Uterus (tissue), 2 donors: ENCODE data around the gene IGFLR1.

Experiments
- CTCF ChIP-seq, 4 experiments: fragments of 200-600 bp in 2 of 4; fragments of 450-650 bp in 2 of 4; sonication (generic) in 2 of 4; IDR thresholded peaks; one replicate each; pipeline ENCODE4 v1.5.1; 2016 to 2019; ENCODE audit warnings: antibody characterized with exemption in 4 of 4, mild to moderate bottlenecking in 2 of 4, moderate library complexity in 1 of 4
- POLR2A ChIP-seq, 2 donors: fragments of 450-650 bp; IDR thresholded peaks; one replicate each; pipeline ENCODE4 v1.6.1; 2016; ENCODE audit warnings: antibody characterized with exemption in 2 of 2, mild to moderate bottlenecking in 1 of 2, moderate library complexity in 1 of 2

GRCh38 chr19:35729021-35729420 lies 13.2 kb downstream of the IGFLR1 start:
- TF ChIP-seq CTCF (IDR thresholded peaks at IDR 0.05) = no peak
- TF ChIP-seq POLR2A (IDR thresholded peaks at IDR 0.05) = no peak
